Esophagus muscularis mucosa (tissue), 4 donors: ENCODE data around the gene PPP4C. TPM values are rescaled to one million over a fixed set of nuclear protein-coding genes. Genes with fewer than 3 reads are reported as not detected.

Source experiments
- DNase-seq: peaks from one replicate; pipeline ENCODE4 v3.0.0-alpha.2; 2017; ENCODE audit errors: extremely low spot score
- H3K27ac ChIP-seq, 4 donors: fragments of 200-600 bp; sonication (generic); replicated peaks in 1 of 4; 1 replicate in 3 of 4; 2 replicates in 1 of 4; pipeline ENCODE4 v1.5.1; 2016 to 2019; ENCODE audit warnings: mild to moderate bottlenecking in 1 of 4
- H3K27me3 ChIP-seq, 4 donors: fragments of 200-600 bp; sonication (generic); one replicate each; pipeline versions ENCODE4 v1.5.1 to v1.6.0; 2016 to 2019
- H3K36me3 ChIP-seq, 4 donors: fragments of 200-600 bp; sonication (generic); one replicate each; pipeline ENCODE4 v1.5.1; 2016 to 2019
- H3K4me1 ChIP-seq, 4 donors: fragments of 200-600 bp; sonication (generic); one replicate each; pipeline ENCODE4 v1.5.1; 2016 to 2019
- H3K4me3 ChIP-seq, 4 donors: fragments of 200-600 bp; sonication (generic); 1 replicate in 2 of 4; 2 replicates in 2 of 4; pipeline ENCODE4 v1.5.1; 2016 to 2019; ENCODE audit warnings: mild to moderate bottlenecking in 4 of 4, moderate library complexity in 1 of 4
- H3K9me3 ChIP-seq, 4 donors: fragments of 200-600 bp; sonication (generic); 1 replicate in 3 of 4; 2 replicates in 1 of 4; pipeline ENCODE4 v1.5.1; 2016 to 2019
- EP300 ChIP-seq: sonication (generic); formaldehyde crosslinking; IDR thresholded peaks from one replicate; pipeline ENCODE4 v1.6.1; 2017; ENCODE audit warnings: antibody characterized with exemption
- POLR2A ChIP-seq: fragments of 450-650 bp; IDR thresholded peaks from one replicate; pipeline ENCODE4 v1.6.1; 2017; ENCODE audit warnings: antibody characterized with exemption, moderate library complexity, mild to moderate bottlenecking, low read depth
- POLR2AphosphoS5 ChIP-seq, 2 donors: sonication (generic); formaldehyde crosslinking; IDR thresholded peaks; one replicate each; pipeline ENCODE4 v1.6.1; 2017; ENCODE audit warnings: antibody characterized with exemption in 2 of 2
- WGBS: methylation state at CpG from one replicate; pipeline ENCODE4 v1.1.5; 2018; 5-methylcytosine and 5-hydroxymethylcytosine counted together
- intact Hi-C: fragments of 100-400 bp; cut with DNase I; formaldehyde crosslinking; loops from one replicate; pipeline ENCODE4 v1.15.1; 2023
- total RNA-seq, 4 donors: library from RNA; depleted of rRNA; stranded (reverse); fragments of >200 nt; gene quantifications; one replicate each; pipeline versions ENCODE4 v1.1.0 to v1.2.1, GENCODE V29; 2016
- TF ChIP-seq, protein P1 (sequence below), 3 experiments: fragments of 200-600 bp in 2 of 3; fragments of 450-650 bp in 1 of 3; sonication (generic) in 2 of 3; IDR thresholded peaks; one replicate each; pipeline ENCODE4 v1.5.1; 2017 to 2019; ENCODE audit warnings: antibody characterized with exemption in 3 of 3, mild to moderate bottlenecking in 2 of 3, moderate library complexity in 1 of 3

The PPP4C gene
- total RNA-seq, 4 donors from 2014 or later: 43.6 to 61.3 (median 51.5) TPM

DNA sequence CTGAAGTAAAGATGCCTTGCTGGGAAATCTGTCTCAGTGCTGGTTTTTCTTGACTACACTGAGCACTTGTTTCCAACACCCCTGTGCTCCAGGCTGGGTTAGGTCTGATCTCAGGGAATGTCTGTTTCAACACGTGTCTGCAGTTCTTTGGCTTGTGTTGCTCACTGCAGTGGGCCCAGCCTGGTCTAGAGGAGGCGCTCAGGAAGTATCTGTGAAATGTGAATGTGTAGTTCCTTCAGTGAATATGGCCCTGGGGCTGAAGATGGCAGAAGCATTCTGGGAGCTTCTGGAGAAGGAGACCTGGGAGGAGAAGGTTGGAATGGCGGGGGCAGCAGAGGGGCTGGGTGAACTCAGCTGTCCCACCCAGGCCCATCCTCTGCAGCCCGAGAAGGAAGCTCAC, 28.3 kb downstream of the PPP4C start:
- Histone ChIP-seq H3K9me3 (no peaks in the 10 kb centered on the region), H3K4me1 (no peaks in the 10 kb centered on the region), H3K27me3 (no peaks in the 10 kb centered on the region), H3K36me3 (peaks cover 15 to 52% (median 42%) of the 10 kb centered on the region in 4 donors), H3K4me3 (no peak overlapping the region), H3K27ac (no peak overlapping the region)
- TF ChIP-seq POLR2A: no peak
- no peak for TF ChIP-seq EP300
- TF ChIP-seq, protein P1, sequence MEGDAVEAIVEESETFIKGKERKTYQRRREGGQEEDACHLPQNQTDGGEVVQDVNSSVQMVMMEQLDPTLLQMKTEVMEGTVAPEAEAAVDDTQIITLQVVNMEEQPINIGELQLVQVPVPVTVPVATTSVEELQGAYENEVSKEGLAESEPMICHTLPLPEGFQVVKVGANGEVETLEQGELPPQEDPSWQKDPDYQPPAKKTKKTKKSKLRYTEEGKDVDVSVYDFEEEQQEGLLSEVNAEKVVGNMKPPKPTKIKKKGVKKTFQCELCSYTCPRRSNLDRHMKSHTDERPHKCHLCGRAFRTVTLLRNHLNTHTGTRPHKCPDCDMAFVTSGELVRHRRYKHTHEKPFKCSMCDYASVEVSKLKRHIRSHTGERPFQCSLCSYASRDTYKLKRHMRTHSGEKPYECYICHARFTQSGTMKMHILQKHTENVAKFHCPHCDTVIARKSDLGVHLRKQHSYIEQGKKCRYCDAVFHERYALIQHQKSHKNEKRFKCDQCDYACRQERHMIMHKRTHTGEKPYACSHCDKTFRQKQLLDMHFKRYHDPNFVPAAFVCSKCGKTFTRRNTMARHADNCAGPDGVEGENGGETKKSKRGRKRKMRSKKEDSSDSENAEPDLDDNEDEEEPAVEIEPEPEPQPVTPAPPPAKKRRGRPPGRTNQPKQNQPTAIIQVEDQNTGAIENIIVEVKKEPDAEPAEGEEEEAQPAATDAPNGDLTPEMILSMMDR (IDR thresholded peaks at IDR 0.05): no peak
- no peak for TF ChIP-seq POLR2AphosphoS5 (IDR thresholded peaks at IDR 0.05)
- intact Hi-C loops: no loop called here
- 92% methylated on average over 4 of the region's 4 CpGs for WGBS
- no peak for DNase-seq

DNA sequence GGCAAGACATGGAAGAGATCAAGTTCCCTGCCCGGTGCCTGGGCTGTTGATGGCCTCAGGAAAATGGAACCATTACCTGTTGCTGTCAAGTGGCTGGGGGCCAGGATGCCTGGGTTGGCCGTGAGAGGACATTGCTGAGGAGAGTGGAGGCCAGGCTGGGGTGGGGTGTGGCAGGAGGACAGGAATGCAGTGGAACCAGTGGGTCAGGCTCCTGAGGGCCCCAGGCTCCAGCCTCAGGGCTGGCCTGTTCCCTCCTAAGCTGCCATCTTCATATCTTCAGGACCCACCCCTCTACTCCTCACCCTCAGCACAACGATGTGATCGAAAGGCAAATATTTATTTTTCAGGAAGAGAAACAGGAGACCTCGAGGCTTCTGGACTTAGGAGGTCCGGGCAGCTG, 28.7 kb downstream of the PPP4C start:
- Histone ChIP-seq H3K4me1 (no peaks in the 10 kb centered on the region), H3K27me3 (no peaks in the 10 kb centered on the region), H3K36me3 (peaks cover 18 to 56% (median 45%) of the 10 kb centered on the region in 4 donors), H3K4me3 (no peak overlapping the region), H3K27ac (no peak overlapping the region), H3K9me3 (no peaks in the 10 kb centered on the region)
- no peak for DNase-seq
- TF ChIP-seq POLR2A: no peak
- no peak for TF ChIP-seq POLR2AphosphoS5 (IDR thresholded peaks at IDR 0.05)
- TF ChIP-seq, protein P1 (IDR thresholded peaks at IDR 0.05): no peak
- intact Hi-C loops: no loop called here
- WGBS: 73% methylated on average over 4 of the region's 6 CpGs

DNA sequence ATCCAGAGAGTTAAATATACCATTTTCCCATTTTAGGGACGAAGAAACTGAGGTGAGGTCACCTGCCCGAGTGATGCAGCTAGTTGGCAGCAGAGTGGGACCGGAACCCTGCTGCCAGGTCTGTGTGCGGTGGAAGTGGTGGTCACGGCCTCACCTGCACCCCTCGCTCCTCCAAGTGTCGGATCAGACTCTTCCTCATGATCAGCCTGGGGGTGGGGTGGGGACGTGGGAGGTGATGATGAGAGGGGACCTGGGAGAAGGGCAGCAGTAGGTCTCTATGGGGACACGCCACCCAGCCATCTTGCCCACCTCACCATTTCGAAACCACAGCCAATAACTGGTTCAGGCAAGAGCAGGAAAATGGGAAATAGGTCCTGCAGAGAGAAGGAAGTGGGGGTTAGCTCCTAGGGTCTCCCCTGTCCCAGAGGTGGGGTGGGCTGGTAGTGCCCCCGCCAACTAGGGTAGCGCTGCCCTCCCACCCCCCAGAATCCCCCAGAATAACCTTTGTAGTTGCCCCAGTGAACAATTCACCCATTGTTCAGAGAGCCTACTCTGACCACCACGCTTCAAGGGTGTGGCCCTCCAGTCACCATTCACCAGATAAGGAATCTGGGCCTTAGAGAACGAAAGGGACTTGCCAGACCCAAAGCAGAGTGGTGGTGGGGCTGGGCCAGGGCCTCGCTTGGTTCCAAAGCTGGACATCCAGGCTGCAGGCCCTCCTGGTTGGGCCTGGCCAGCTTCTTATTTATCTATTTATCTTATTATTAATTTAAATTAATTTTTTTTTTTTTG, 32.5 kb downstream of the PPP4C start:
- no peak overlapping the region for H3K27ac ChIP-seq
- TF ChIP-seq, protein P1 (IDR thresholded peaks at IDR 0.05): no peak
- TF ChIP-seq POLR2AphosphoS5 (IDR thresholded peaks at IDR 0.05) (no peak), POLR2A (no peak), EP300 (no peak)
- H3K4me1 ChIP-seq: peaks cover 3 to 5% (median 4%) of the 10 kb centered on the region in 4 donors
- peaks cover 19 to 94% (median 79%) of the 10 kb centered on the region in 4 donors for H3K36me3 ChIP-seq
- WGBS: 94% methylated on average over 14 of the region's 15 CpGs
- no peaks in the 10 kb centered on the region for H3K9me3 ChIP-seq
- no peaks in the 10 kb centered on the region for H3K27me3 ChIP-seq
- intact Hi-C loops: no loop called here
- no peak overlapping the region for H3K4me3 ChIP-seq
- no peak for DNase-seq

DNA sequence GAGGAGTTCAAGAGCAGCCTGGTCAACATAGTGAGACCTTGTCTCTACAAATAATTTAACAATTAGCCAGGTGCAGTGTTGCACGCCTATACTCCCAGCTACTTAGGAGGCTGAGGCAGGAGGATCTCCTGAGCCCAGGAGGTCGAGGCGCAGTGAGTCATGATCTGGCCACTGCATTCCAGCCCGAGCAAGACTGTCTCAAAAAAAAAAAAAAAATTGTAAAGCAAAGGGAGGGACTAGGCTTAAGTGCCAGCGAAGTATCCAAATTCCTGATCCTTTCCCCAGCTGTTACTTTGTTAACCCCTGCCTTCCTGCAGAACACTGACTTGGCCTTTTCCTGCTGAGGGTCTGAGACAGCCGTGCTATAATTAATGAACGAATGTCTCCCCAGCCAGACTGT, 34.9 kb downstream of the PPP4C start:
- Histone ChIP-seq H3K9me3 (no peaks in the 10 kb centered on the region), H3K4me1 (peaks cover 6 to 10% (median 8%) of the 10 kb centered on the region in 4 donors), H3K27me3 (no peaks in the 10 kb centered on the region), H3K36me3 (peaks cover 16 to 98% (median 88%) of the 10 kb centered on the region in 4 donors), H3K27ac (no peak overlapping the region), H3K4me3 (no peak overlapping the region)
- WGBS: 62% methylated on average over 7 of the region's 7 CpGs
- intact Hi-C loops: no loop called here
- TF ChIP-seq EP300: no peak
- TF ChIP-seq, protein P1 (IDR thresholded peaks at IDR 0.05): no peak
- no peak for TF ChIP-seq POLR2AphosphoS5 (IDR thresholded peaks at IDR 0.05)
- TF ChIP-seq POLR2A: no peak
- no peak for DNase-seq
